BLaER1 (cell line): ENCODE measurements around the gene ADAMTS4.
A peak's percentile ranks its signal among the peaks of the same experiment; 100 is the strongest.

Experiments used
- H3K27ac ChIP-seq: shearing (Covaris generic); formaldehyde crosslinking; 2 replicates; pipeline ENCODE4 v1.8.1; 2022
- H3K27me3 ChIP-seq: shearing (Covaris generic); formaldehyde crosslinking; 2 replicates; pipeline ENCODE4 v1.8.1; 2022
- H3K36me3 ChIP-seq: shearing (Covaris generic); formaldehyde crosslinking; 2 replicates; pipeline ENCODE4 v1.8.1; 2022
- H3K4me1 ChIP-seq: shearing (Covaris generic); formaldehyde crosslinking; 2 replicates; pipeline ENCODE4 v1.8.1; 2022
- H3K4me2 ChIP-seq: shearing (Covaris generic); formaldehyde crosslinking; 2 replicates; pipeline ENCODE4 v1.8.1; 2022
- H3K4me3 ChIP-seq: shearing (Covaris generic); formaldehyde crosslinking; 2 replicates; pipeline ENCODE4 v1.8.1; 2022
- H3K9ac ChIP-seq: shearing (Covaris generic); formaldehyde crosslinking; 2 replicates; pipeline ENCODE4 v1.8.1; 2022
- H3K9me3 ChIP-seq: shearing (Covaris generic); formaldehyde crosslinking; 2 replicates; pipeline ENCODE4 v1.8.1; 2022
- H4K20me1 ChIP-seq: shearing (Covaris generic); formaldehyde crosslinking; 2 replicates; pipeline ENCODE4 v1.8.1; 2022
- Cebpa-rat ChIP-seq: shearing (Covaris generic); IDR thresholded peaks from 2 replicates; pipeline ENCODE4 v1.8.1; 2022

The ADAMTS4 gene

GRCh38 chr1:161206411-161207140 lies 7.7 kb upstream of the ADAMTS4 start:
- TF ChIP-seq Cebpa-rat = no peak
- H3K4me1 ChIP-seq = peaks cover 28% of the 10 kb centered on the region
- no peak overlapping the region for H3K4me3 ChIP-seq
- no peak overlapping the region for H3K27ac ChIP-seq
- no peaks in the 10 kb centered on the region for H3K27me3 ChIP-seq
- H3K36me3 ChIP-seq = peaks cover 81% of the 10 kb centered on the region
- H3K9me3 ChIP-seq = no peaks in the 10 kb centered on the region
- no peak overlapping the region for H3K4me2 ChIP-seq
- no peak overlapping the region for H3K9ac ChIP-seq
- H4K20me1 ChIP-seq = 0 out of 2 replicates have a peak, but pooled peaks cover 7% of the 10 kb centered on the region

GRCh38 chr1:161201836-161202712 lies 3.2 kb upstream of the ADAMTS4 start, which contains the start of gene NDUFS2:
Gene NDUFS2, plus strand, starts transcription at chr1:161202367. Its CDS starts 19 bp downstream, at chr1:161202386.
- H3K36me3 ChIP-seq = peaks cover 36% of the 10 kb centered on the region
- H3K4me2 ChIP-seq = peak within 1 kb of the TSS; percentile 88
- H3K4me1 ChIP-seq = peaks cover 62% of the 10 kb centered on the region
- peak within 1 kb of the TSS; percentile 83 for H3K9ac ChIP-seq
- no peaks in the 10 kb centered on the region for H4K20me1 ChIP-seq
- H3K27me3 ChIP-seq = no peaks in the 10 kb centered on the region
- H3K27ac ChIP-seq = peak within 1 kb of the TSS; percentile 86
- H3K9me3 ChIP-seq = no peaks in the 10 kb centered on the region
- TF ChIP-seq Cebpa-rat = no peak
- H3K4me3 ChIP-seq = peak within 1 kb of the TSS; percentile 74

GRCh38 chr1:161200992-161201835 lies 2.4 kb upstream of the ADAMTS4 start:
- peak overlapping the region; percentile 74 for H3K4me3 ChIP-seq
- peak overlapping the region; percentile 88 for H3K4me2 ChIP-seq
- H3K27ac ChIP-seq = peak overlapping the region; percentile 86
- no peak for TF ChIP-seq Cebpa-rat
- H3K9me3 ChIP-seq = no peaks in the 10 kb centered on the region
- peaks cover 71% of the 10 kb centered on the region for H3K4me1 ChIP-seq
- H4K20me1 ChIP-seq = no peaks in the 10 kb centered on the region
- H3K36me3 ChIP-seq = peaks cover 28% of the 10 kb centered on the region
- H3K9ac ChIP-seq = peak overlapping the region; percentile 83
- H3K27me3 ChIP-seq = no peaks in the 10 kb centered on the region

GRCh38 chr1:161200421-161200991 lies 1.7 kb upstream of the ADAMTS4 start:
- H3K4me1 ChIP-seq = peaks cover 77% of the 10 kb centered on the region
- H4K20me1 ChIP-seq = no peaks in the 10 kb centered on the region
- no peaks in the 10 kb centered on the region for H3K9me3 ChIP-seq
- H3K27ac ChIP-seq = peak overlapping the region; percentile 86
- no peak for TF ChIP-seq Cebpa-rat
- H3K36me3 ChIP-seq = peaks cover 20% of the 10 kb centered on the region
- H3K27me3 ChIP-seq = no peaks in the 10 kb centered on the region
- H3K4me2 ChIP-seq = peak overlapping the region; percentile 88
- no peak overlapping the region for H3K4me3 ChIP-seq
- no peak overlapping the region for H3K9ac ChIP-seq

- no peaks in the 10 kb centered on the region for H3K9me3 ChIP-seq
- no peak overlapping the region for H3K27ac ChIP-seq
- TF ChIP-seq Cebpa-rat = no peak
- no peak overlapping the region for H3K9ac ChIP-seq
- peaks cover 13% of the 10 kb centered on the region for H3K36me3 ChIP-seq
- peaks cover 86% of the 10 kb centered on the region for H3K4me1 ChIP-seq
- peak overlapping the region; percentile 88 for H3K4me2 ChIP-seq
- no peaks in the 10 kb centered on the region for H3K27me3 ChIP-seq
- no peak overlapping the region for H3K4me3 ChIP-seq
- no peaks in the 10 kb centered on the region for H4K20me1 ChIP-seq
Observed at GRCh38 chr1:161199506-161200139, 769 bp upstream of the ADAMTS4 start.

GRCh38 chr1:161198194-161198896 lies 509 bp downstream of the ADAMTS4 start:
- Histone ChIP-seq H3K36me3 (peaks cover under 1% of the 10 kb centered on the region; the same call in 1 of the 2 replicates), H3K4me3 (no peak overlapping the region), H3K9me3 (no peaks in the 10 kb centered on the region), H3K9ac (no peak overlapping the region), H4K20me1 (no peaks in the 10 kb centered on the region), H3K4me1 (peaks cover 93% of the 10 kb centered on the region), H3K27ac (no peak overlapping the region), H3K27me3 (no peaks in the 10 kb centered on the region), H3K4me2 (peak overlapping the region; percentile 39)
- TF ChIP-seq Cebpa-rat = no peak

- Histone ChIP-seq H3K27me3 (no peaks in the 10 kb centered on the region), H3K27ac (peak overlapping the region; percentile 63), H3K4me1 (peaks cover 93% of the 10 kb centered on the region), H3K9me3 (no peaks in the 10 kb centered on the region), H3K4me3 (no peak overlapping the region), H4K20me1 (no peaks in the 10 kb centered on the region), H3K9ac (peak overlapping the region; percentile 55; the same call in 1 of the 2 replicates), H3K36me3 (no peaks in the 10 kb centered on the region), H3K4me2 (peak overlapping the region; percentile 61)
- no peak for TF ChIP-seq Cebpa-rat
Observed at GRCh38 chr1:161197560-161198193, 1.2 kb downstream of the ADAMTS4 start.
